Activated CD4-positive, alpha-beta T cell treated with anti-CD3 and anti-CD28 coated beads for 48 hours (primary cell): Measurements from ENCODE around the gene DIAPH3.
A peak's percentile ranks its signal among the peaks of the same experiment; 100 is the strongest.

Source experiments
- DNase-seq: peaks from one replicate; pipeline ENCODE4 v3.0.0-alpha.2; 2020

The DIAPH3 gene

DNA sequence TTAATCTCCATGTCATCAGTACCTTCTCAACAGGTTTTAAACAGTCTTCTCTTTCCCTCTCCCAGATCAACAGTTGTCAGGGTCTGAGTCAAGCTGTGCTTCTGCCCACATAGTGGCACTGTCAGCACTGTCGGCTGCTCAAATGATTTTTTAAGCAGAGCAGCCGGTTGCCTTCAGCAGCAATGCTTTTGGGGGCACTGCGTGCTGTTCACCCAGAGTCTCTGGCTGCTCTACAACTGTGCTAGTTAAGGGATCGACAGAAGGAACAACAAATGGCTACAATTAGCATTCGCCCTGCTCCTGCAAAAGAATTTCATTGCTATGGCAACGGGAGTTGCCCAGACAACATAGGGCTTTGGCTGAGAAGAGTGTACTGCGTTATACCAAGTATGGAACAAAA is 412.9 kb downstream of the DIAPH3 start:
- DNase-seq, result no peak

DNA sequence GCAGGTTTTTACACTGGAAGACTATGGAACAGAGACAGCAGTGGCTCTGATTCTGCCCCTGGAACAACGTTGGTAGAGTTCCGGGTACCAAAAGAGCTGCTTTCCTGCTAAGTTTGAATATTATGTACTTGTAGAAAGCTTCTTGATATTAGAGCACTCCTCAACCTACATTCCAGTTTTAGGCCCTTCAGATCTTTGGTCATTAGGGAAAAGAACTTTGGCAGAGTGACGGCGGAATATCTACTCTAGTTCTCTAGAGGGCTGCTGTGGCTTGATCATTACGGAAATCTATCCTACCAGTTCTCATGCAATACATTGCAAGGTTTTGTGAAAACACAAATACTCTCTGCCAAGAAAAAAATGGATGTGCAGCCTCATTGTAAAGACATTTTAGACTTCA is 415.7 kb downstream of the DIAPH3 start:
- DNase-seq, result no peak

DNA sequence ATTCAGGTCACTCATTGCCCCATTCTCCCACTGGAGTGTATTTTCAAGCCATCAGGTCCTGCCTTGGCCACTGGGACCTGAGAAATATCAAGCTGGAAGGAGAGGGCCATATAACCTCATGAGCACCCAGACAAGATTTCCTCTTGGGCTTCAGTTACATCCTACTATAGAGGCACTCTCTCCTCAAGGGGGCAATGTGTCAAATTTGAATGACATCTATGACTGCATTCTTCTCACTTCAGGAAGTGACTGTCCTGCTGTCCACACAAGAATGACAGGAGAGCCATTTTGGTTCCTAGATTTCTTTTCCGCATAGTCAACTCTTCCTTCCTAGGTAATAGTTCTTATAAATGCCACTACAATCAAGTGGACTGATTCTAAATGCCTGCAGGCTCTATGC is 416.2 kb downstream of the DIAPH3 start:
- DNase-seq, result no peak

DNA sequence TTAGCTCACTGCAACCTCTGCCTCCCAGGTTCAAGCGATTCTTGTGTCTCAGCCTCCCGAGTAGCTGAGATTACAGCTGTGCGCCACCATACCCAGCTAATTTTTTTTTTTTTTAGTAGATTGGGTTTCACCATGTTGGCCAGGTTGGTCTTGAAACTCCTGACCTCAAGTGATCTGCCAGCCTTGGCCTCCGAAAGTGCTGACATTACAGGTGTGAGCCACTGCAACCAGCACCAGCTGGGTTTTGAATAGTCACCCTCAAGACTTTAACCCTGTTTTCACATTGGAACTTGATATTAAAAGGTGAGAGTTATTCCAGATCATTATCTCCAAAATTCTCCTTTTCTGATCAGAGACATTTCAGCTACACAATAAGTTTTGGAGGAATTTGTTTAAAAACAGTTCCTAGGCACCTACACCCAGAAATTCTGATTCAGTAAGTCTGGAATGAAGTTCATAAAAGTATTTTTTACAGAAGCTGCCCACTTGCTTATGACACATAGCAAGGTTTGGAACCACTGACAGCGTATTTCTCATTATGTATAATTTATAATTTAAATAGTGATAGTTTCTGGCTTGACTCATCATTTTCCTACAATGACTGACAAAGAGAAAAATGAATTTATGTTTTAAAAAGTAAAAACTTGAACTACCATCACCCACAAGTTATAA is 417.3 kb downstream of the DIAPH3 start:
- DNase-seq, result peak; percentile 15

DNA sequence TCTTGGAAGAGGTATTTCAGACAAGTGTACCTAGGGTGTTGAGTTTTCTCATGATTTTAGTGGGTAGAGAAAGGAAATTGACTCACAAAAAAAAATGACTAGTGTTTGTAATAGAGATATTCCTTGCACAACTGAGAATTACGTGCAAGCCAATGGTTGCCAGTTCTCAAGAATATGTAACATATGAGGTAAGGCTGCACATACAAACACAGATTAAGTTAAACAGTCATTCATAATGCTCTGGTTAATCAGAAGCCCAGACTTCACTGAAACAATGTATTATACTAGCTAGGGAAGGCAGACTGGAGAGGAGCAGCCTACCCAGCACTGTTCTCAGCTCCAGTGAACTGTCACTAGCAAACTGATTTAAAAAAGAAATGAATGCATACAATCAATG is 418.3 kb downstream of the DIAPH3 start:
- no peak for DNase-seq

DNA sequence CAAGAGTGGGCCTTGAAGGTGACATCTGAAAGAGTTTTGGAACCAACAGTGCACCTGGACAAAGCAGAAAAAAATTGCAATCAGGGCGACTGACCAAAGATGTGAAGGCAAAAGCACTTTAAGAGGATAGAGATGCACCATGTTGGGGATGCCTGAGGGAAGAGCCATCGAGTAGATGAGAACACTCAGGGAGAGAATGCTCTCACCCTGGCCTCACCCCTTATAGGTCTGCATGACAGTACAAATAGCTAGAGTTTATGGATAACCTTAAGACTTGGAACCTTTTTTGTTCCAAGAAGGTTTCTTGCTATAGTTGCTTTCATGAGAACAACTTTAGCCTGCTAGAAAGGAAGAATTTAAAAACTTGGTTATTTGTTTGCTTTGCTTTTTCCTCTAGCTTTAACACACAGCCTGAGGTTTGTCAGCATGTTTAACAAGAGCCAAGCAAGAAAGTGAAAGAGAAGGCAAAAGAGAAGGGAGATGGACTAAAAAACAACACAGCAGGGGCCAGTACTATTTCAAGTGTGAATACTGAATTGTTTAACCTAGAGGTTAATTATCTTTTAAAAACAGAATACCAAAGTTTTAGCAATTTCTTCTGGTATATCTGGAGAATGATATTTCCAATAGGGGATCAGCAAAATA is 418.9 kb downstream of the DIAPH3 start:
- no peak for DNase-seq

DNA sequence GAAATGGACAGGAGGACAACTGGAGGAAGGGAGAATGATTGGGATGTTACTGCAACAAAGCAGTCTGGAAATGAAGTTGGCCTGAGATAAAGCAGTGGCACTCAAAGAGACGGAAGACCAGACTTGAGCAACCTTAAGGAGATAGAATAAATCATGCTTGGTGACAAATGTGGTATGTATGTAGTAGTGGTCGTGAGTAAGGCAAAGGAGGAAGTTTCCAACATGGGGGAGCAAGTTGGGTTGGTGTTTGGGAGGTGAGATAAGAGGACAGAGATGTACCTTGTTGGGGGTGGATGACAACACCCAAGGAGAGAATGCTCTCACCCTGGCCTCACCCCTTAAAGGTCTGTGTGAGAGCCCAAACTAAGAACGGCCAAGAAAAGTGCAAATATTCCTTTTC is 420.5 kb downstream of the DIAPH3 start:
- no peak for DNase-seq

DNA sequence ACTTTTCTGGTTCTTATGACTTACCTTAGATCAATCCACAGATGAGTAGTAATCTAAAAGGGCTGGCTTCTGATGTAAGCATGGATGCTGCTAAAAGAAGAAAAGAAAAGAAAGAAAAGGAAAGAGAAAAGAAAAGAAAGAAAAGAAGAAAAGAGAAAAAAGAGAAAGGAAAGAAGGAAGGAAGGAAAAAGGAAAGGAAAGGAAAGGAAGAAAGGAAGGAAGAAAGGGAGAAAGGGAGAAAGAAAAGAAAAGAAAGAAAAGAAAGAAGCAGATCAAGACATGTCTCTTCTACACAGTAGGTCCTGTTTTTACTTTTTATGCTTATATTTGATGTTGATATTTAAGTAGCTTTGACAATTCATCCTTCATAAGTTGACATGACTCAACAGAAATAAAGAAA is 421.3 kb downstream of the DIAPH3 start:
- no peak for DNase-seq

DNA sequence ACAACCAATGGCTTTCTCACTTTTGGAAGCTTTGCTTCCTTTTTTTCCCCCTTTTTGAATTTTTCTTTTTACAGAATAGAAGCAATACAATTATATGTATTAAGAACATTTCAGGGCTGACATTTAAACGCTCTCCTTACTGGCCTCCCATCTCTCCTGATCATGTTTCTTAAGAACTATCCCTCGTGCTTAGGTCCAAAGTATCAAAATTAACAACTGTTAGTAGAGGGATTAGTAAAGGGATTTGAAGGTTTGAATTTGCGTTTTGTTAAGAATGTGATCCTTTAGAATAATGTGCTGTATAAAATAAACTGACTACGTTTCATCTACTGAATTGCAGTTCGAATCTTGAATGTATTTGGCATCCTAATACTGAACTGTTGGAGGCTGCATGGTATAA is 424.8 kb downstream of the DIAPH3 start:
- no peak for DNase-seq

DNA sequence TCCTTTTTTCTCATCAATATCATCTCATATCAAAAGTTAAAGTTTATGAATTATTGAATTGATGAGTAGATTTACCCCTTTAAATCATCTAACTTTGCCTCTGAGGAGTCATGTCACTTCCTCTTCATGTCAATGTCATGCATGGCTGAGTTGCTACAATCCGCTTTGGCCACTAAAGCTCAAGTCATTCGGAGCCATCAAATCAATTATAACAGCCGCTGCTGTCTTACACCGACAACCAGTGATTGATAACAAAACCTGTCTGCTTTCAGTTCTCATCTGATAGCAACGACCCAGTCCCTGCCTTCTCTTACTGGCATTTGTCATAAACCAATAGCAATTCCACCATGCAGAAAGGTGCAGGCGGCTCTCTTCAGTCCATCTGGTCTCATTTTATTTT is 429.3 kb downstream of the DIAPH3 start:
- DNase-seq, result no peak

DNA sequence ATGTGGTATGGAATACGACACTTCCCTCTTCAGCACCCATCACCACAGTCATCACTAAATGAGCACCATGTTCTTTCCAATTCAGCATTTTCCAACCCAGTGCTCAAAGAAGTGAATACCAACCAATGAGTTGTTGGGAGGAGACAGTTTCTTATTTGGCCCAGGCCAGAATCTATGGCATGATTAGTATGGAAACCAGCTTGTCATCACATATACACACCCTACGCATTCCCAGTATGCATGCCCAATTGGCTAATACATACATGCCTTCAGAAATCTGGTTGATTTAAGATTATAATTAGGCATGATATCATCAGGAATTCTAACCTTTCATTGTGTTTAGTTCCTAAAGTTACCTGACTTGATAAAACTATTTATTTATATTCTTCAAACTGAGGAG is 430.0 kb downstream of the DIAPH3 start:
- DNase-seq, result no peak

DNA sequence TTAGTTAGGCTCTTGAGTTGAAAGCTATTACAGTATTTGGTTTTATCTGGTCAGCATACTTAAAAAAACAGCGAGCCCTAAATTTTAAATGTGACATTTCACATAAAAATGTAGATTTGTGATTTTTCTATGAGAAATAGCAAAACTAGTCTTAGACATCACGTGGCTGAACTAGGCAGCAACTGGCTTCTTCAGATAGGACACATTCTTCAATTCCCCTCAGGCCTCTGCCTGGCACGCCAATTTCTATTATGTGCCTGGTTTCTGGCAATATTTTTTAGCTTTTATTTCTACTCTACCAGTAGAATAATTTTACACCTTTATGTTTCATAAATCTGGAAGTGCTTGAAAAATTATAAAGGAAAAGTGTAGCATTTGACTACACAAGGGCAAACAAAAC is 433.7 kb downstream of the DIAPH3 start:
- no peak for DNase-seq

DNA sequence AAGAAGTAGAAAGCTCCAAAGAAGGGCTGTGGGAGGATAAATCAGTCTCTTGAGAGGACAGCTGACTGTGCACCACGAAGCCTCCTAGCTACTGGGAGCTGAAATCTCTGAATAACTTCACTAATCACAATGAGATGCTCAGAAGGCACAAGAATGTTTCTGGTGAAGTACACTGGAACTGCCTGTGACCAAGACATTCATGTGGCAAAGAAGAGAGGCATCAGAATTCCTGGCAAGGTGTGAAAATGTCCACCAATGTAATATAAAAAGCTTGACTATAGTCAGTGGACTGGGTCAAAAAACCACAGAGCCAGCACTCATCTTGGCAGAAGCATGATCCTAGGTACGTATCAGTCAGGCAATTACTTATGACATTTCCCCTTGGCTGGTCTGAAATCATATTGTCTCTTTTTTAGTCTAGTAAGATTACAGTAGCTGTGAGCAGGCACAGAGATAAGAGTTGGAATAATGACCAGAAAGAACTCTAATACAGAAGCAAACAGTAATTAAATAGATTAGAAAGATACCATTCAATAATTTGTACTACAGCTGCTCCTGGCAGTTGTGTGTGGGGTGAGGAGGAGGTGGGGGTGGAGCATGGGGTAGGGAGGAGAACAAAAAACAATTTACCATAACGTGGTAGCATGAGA is 434.7 kb downstream of the DIAPH3 start:
- no peak for DNase-seq

DNA sequence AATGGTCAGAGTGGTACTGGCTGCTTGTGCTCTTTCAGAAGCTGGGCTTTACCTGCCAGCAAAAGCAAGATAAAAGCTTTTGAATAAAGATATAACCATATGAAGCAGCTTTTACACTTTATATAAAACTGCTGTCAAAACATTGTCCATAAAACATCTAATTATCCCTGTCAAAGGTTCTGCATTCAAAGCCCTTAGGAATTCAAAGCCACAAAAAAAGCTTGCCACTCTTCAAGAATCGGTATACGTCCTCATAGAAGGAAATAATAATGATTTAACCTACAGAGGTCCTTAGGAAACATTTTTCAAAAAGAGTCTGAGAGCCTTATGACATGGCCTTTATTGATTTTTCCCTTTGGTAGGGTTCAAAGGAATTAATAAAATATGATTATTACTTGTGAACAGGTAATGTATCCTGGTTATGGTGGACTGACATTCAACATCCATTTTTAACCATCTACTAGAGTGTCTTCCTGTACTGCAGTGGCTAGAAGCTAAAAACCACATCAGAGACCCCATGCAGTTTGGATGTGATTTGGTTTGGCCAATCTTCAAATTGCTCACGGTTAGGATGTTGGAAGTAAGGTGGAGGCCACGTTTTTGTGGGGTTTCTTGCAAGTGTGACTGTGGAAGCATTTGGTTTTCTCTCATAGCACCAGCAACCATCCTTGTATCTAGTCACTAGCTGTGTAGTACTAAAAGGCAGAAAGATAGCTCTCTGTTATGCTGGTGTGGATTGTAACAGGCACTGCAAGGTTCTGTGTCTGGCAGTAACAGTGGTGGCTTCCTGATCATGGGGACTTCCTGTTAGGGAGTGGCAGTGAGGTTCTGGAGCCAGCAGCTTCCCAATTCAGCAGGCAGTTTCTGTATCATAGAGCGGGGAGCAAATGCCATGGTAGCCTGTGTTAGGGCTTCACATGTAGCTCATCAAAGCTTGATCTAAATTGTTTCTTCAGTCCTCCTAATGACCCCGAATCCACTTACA is 441.5 kb downstream of the DIAPH3 start:
- no peak for DNase-seq

DNA sequence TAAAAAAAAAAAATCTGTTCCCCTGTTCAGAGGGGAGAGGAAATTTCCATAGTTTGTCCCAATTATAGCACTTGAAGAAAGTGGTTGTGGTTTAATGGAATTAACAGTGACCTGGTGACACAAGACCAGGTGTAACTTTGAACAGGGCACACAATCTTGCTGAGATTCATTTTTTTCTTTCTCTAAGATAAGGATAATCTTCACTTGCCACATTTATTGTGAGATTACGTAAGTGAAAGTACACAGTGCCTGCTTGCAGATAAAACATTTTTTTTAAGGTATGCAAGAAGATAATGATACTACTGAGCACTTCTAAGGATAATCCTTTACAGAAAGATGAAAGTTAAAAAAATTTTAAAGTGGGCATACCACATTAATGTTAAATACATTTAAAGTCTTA is 448.1 kb downstream of the DIAPH3 start:
- no peak for DNase-seq

DNA sequence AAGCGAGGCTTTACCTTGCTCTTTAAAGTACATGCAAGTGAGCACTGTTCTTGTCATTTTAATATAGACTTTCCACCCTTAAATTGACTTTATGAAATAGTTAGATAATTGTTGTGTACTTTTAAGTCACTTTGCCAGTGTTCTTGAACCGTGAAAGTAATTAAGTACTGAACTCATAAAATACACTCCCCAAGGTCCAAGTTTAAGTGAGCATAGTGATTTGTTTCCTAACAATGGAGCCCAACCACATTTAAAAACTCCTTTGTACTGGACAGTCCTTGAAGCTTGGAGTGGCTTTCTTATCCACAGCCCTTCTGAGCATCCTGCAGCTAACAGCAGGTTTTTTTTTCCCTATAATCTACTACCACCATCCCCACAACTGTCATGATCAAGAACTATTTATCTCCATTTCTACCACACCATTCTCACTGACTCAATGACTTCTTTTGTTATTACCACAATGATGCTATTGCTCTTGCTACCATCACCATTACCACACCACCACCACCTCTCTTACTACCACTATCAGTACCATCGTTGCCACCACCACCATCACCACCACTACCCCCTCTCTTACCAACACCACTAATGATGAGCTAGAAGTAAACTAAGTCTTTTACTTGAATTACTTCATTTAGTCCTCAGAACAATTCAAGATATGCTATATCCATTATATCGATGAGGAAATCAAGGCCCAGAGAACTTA is 452.6 kb downstream of the DIAPH3 start:
- no peak for DNase-seq

DNA sequence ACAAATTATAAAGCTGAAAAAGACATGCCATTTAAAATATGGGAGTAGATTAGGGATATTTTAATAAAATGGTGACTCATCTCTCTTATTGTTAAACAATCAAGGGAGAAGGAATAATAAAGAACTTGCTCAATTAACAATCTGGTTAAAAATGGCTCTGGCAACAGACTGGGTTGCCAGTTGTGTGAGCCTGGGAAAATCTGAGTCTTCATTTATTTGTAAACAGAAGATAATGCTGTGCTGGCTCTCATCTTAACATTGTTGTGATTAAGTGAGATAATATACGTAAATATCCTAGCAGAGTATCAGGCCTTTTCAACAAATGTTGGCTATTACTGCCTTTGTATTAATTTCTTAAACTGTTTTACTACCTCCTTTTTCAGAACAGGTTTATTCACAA is 453.3 kb downstream of the DIAPH3 start:
- DNase-seq, result no peak

DNA sequence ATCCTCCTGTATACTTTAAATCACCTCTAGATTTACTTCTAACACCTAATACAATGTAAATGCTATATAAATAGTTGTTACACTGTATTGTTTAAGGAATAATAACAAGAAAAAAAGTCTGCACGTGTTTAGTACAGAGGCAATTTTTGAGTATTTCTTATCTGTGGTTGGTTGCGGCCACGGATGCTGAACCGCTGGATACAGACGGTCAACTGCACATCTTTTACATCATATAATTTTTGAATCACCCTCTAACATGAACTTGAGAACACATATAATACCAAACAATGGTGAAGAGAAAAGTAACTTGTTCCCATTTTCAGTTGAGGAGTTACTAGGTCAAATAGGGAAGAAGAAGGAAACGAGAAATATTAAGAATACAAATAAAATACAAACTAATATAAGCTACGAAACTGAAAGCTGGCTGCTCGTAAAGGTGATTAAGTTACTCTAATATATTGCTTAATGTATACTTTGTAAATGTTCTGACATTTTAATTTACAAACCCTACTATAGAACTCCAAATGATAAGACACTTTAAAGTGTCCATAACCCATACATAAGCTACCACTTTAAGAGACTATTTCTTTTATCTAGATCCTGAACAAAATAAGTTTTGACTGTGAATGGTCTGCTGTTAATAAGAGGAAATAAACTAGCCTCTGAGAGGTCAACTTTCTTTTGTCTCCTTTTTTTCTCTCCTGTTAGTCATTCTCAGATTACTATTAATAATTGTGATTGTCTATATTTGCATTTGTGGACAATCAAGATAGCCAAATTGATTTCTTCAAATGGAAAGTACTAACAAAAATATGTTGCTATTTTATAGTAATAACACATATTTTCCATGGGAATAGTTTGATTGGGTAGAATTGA is 457.4 kb downstream of the DIAPH3 start:
- no peak for DNase-seq

DNA sequence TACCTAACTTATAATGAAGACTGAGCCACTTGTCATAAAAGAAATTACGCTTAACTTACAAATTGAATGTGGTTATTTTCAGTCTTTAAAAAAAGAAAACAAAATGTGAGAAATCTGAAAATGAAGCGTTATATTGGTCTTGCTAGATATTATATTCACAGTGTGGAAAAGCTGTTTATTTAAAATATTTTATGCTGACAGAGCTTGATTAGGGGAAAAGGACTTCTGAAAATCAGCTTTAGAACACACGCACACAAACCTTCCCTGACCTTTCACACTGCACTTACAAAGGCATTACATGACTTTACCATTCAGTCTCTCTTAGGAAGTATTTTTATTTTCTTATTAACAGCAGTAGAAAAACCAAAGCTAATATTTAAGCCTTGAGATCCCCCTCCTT is 461.5 kb downstream of the DIAPH3 start:
- no peak for DNase-seq

DNA sequence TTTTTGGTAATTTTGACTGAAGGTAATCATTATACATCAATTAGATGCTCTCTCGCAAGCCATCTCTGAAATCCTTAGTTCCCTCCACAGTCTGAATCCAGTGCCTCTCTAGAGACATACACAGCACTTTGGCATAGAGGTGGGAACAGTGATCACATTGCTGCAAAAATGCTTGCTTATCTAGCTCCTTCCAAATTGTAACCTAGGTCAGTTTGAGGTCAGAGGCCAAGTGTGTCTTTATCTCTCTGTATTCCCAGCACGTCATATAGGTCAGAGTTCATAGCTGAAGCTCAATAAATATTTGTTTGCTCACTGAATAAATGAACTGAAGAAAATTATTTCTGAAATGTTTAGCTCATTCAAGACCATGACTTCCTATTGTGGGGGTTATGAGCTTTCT is 462.5 kb downstream of the DIAPH3 start:
- no peak for DNase-seq

DNA sequence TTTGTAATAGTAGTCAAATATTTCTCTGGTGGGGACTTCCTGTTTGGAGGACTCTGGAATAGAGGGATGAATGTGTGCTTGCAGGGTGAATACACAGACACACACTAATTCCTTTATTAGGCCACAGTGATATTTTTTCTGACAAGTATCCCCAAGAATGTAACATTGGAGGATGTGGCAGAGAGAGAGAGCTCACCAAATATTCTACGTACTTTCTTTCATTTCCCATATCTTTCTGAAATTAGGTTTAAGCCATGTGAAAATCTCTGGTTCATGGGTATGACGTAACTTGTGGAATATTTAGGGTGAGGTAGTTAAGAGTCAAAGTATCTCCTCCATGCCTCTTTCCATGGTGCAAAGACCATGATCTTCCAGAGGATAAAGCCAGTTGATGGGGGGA is 463.4 kb downstream of the DIAPH3 start:
- no peak for DNase-seq

DNA sequence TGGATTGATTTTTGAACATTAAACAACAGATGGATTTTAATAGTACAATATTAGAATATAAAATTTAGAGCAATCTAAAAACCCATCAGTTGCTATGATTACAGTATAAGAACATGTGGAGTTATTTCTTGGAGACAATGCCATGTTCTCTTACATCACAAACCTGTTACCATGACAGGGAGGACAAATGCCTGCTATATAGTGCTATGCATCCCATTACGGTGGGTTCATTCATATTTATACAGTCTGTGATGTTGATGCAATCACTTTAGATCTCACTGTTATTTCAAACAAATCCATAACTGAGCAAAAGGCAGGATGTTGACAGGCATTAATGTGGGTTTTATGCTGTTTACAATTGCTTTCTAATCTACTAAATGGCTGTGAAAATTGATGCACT is 467.5 kb downstream of the DIAPH3 start:
- no peak for DNase-seq
